Naive thymus-derived CD8-positive, alpha-beta T cell (primary cell): ENCODE data around the gene SLC44A3. TPM values are rescaled to one million over a fixed set of nuclear protein-coding genes. Genes with fewer than 3 reads are reported as not detected.

ENCODE experiments used
- ATAC-seq, 2 donors: fragments of 150-1000 bp; cut with Tn5 transposase in 1 of 2; sonication (Bioruptor Pico), chemical (Tn5 transposase) in 1 of 2; 1 replicate in 1 of 2; 2 replicates in 1 of 2; pipeline ENCODE4 v1.10.0; 2021; ENCODE audit warnings: mild to moderate bottlenecking in 2 of 2, moderate library complexity in 2 of 2
- POLR2A ChIA-PET: fragments of 350-600 bp; sonication (Branson Sonifier 250); formaldehyde crosslinking; loops from one replicate; lab custom pipeline; 2021; ENCODE audit warnings: antibody characterized with exemption; lab: Charles Lee
- DNase-seq, 10 donors: peaks; one replicate each; pipeline versions ENCODE4 v3.0.0 to v3.0.0-alpha.2; 2020 to 2022
- H3K27ac Mint-ChIP-seq, 10 donors: one replicate each; pipeline ENCODE4 v1.8.0; 2020 to 2022; ENCODE audit warnings: mild to moderate bottlenecking in 10 of 10, mixed read lengths in 10 of 10, moderate library complexity in 4 of 10, inconsistent platforms in 1 of 10
- H3K27me3 Mint-ChIP-seq, 5 donors: one replicate each; pipeline ENCODE4 v1.8.0; 2021 to 2022; ENCODE audit warnings: mixed read lengths in 5 of 5
- H3K36me3 Mint-ChIP-seq, 3 donors: one replicate each; pipeline ENCODE4 v1.8.0; 2020 to 2022; ENCODE audit warnings: mixed read lengths in 3 of 3, mild to moderate bottlenecking in 2 of 3, inconsistent platforms in 1 of 3
- H3K4me1 Mint-ChIP-seq, 4 donors: one replicate each; pipeline ENCODE4 v1.8.0; 2021 to 2022; ENCODE audit warnings: mixed read lengths in 4 of 4
- H3K4me3 Mint-ChIP-seq, 10 donors: one replicate each; pipeline ENCODE4 v1.8.0; 2020 to 2022; ENCODE audit warnings: mild to moderate bottlenecking in 10 of 10, mixed read lengths in 10 of 10, moderate library complexity in 6 of 10, inconsistent platforms in 1 of 10
- H3K9me3 Mint-ChIP-seq, 9 donors: one replicate each; pipeline ENCODE4 v1.8.0; 2020 to 2022; ENCODE audit warnings: mixed read lengths in 9 of 9, mild to moderate bottlenecking in 3 of 9, inconsistent platforms in 1 of 9, moderate library complexity in 1 of 9
- polyA plus RNA-seq, 3 donors: library from polyadenylated mRNA; unstranded; fragments of 300-500 nt; fragmentation: Illumina TruSeq; gene quantifications; one replicate each; pipeline ENCODE4 v1.2.3, GENCODE V29; 2021
- total RNA-seq, 8 experiments: library from RNA in 2 of 8; stranded (reverse) in 2 of 8; gene quantifications; one replicate each; pipeline ENCODE4 v1.2.3 and lab custom pipeline; 2021 to 2026

SLC44A3 gene
- total and polyA plus RNA-seq, 5 experiments from 2014 or later: not detected

GRCh38 chr1:94854458-94855306 is 34.5 kb downstream of the SLC44A3 start:
- Mint-ChIP-seq H3K4me3 (no peak overlapping the region), H3K27me3 (peaks cover 0 to 7% (median 5%) of the 10 kb centered on the region in 5 donors), H3K9me3 (no peaks in the 10 kb centered on the region), H3K27ac (no peak overlapping the region), H3K4me1 (no peaks in the 10 kb centered on the region), H3K36me3 (no peaks in the 10 kb centered on the region)
- POLR2A ChIA-PET: interaction anchor here (0.5 to 2.1 kb wide), 8 partner anchors 71 to 379 kb away, joined by 3 to 17 read pairs (median 4); partner anchors contain the start of genes ALG14, CNN3 and RWDD3
- peak; percentile 95 to 98 for ATAC-seq
- DNase-seq: peak; percentile 52 to 90 (median 74)

GRCh38 chr1:94855307-94855700 is 35.1 kb downstream of the SLC44A3 start:
- Mint-ChIP-seq H3K9me3 (no peaks in the 10 kb centered on the region), H3K36me3 (no peaks in the 10 kb centered on the region), H3K27ac (no peak overlapping the region), H3K4me1 (no peaks in the 10 kb centered on the region), H3K4me3 (no peak overlapping the region), H3K27me3 (peaks cover 0 to 7% (median 5%) of the 10 kb centered on the region in 5 donors)
- ATAC-seq: no peak
- DNase-seq: no peak
- POLR2A ChIA-PET: interaction anchor here (0.7 to 2.1 kb wide), 3 partner anchors 186 to 378 kb away, joined by 3 to 17 read pairs (median 12); partner anchors contain the start of gene RWDD3

DNA sequence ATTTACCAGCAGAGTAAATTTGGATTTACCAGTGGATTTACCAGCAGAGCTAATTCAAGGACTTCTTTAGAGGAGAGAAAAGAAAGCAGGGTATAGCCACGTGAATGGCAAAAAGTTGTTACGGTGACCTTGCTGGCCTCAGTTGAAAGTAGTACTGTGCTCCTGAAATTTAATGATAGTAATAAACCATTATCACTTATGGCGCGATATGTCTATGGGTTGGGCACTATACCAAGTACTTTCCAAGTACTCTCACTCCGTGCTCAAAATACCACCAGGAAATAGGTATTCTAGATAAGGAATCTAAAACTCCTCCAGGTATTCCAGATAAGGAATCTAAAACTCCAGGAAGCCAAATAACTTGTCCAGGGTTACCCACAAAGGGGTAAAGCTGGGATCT is 35.8 kb downstream of the SLC44A3 start:
- Mint-ChIP-seq H3K4me3 (no peak overlapping the region), H3K4me1 (no peaks in the 10 kb centered on the region), H3K9me3 (no peaks in the 10 kb centered on the region), H3K27ac (no peak overlapping the region), H3K27me3 (peaks cover 0 to 7% (median 5%) of the 10 kb centered on the region in 5 donors), H3K36me3 (no peaks in the 10 kb centered on the region)
- DNase-seq (no peak), ATAC-seq (no peak)
- POLR2A ChIA-PET: no interaction called here

DNA sequence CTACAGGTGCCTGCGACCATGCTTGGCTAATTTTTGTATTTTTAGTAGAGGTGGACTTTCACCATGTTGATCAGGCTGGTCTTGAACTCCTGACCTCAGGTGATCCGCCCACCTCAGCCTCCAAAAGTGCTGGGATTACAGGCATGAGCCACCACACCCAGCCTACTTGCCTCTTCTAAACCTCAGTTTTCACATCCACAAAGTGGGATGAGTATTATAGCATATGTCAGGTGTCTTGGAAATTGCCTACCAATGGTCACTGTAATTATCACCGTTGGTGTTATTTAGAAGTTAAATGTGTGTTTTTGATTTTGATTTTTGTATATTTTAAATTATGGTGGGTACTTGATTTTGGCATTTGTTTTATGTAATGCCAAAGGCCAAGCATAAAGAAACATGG is 36.7 kb downstream of the SLC44A3 start:
- Mint-ChIP-seq H3K9me3 (no peaks in the 10 kb centered on the region), H3K27me3 (peaks cover 0 to 7% (median 5%) of the 10 kb centered on the region in 5 donors), H3K27ac (peak overlapping the region in 1 of 10 donors; percentile 16), H3K4me1 (no peaks in the 10 kb centered on the region), H3K4me3 (peak overlapping the region in 1 of 10 donors; percentile 26), H3K36me3 (no peaks in the 10 kb centered on the region)
- POLR2A ChIA-PET: no interaction called here
- DNase-seq (no peak), ATAC-seq (no peak)

DNA sequence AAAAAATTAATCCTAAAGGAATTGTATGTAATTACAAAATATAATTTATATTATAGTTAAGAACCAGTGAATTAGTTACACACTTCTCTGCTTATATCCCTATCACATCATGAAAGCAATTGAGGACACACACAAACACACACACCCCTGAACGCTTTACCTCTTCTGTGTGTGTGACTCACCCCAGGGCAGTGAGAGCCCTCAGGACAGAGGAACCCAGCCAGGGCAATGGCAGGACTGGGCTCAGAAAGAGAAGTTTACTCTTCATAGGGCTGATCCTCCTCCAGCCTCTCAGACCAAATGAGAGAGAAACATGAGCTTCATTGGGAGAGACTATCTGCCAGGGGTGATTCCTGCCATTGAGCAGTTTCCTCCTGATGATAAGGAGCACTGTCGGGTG is 38.1 kb downstream of the SLC44A3 start:
- POLR2A ChIA-PET: interaction anchor here (0.7 kb wide), 1 partner anchor 215 kb away, joined by 5 read pairs; the partner anchor contains the start of gene ALG14
- ATAC-seq (no peak), DNase-seq (no peak)
- peaks cover 0 to 7% (median 5%) of the 10 kb centered on the region in 5 donors for H3K27me3 Mint-ChIP-seq
- no peaks in the 10 kb centered on the region for H3K4me1 Mint-ChIP-seq
- no peaks in the 10 kb centered on the region for H3K9me3 Mint-ChIP-seq
- H3K27ac Mint-ChIP-seq: peak overlapping the region in 1 of 10 donors; percentile 4
- H3K4me3 Mint-ChIP-seq: no peak overlapping the region
- H3K36me3 Mint-ChIP-seq: no peaks in the 10 kb centered on the region

GRCh38 chr1:94859174-94859573 is 39.0 kb downstream of the SLC44A3 start:
- ATAC-seq (no peak), DNase-seq (no peak)
- H3K27ac Mint-ChIP-seq: no peak overlapping the region
- H3K9me3 Mint-ChIP-seq: no peaks in the 10 kb centered on the region
- H3K27me3 Mint-ChIP-seq: peaks cover 0 to 7% (median 5%) of the 10 kb centered on the region in 5 donors
- H3K4me3 Mint-ChIP-seq: no peak overlapping the region
- H3K4me1 Mint-ChIP-seq: no peaks in the 10 kb centered on the region
- no peaks in the 10 kb centered on the region for H3K36me3 Mint-ChIP-seq
- POLR2A ChIA-PET: no interaction called here

DNA sequence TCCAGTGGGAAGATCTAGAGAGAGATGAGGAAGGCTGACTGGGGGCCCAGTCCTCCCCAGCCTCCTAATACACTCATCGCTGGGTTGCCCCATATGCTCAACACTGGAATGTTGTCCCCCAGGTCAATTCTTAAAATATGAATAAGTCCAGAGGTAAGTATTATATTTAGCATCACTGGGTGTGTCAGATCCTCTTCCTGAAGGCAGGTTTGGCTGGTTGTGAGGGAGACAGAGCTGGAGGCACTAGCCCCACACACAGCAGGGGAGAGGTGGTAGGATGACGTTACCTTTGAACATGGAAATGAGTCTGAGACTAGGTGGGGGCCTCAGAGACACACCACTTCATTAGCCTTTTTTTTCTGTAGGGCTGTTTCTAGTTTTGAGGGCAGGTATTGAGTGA is 42.6 kb downstream of the SLC44A3 start:
- Mint-ChIP-seq H3K27ac (no peak overlapping the region), H3K4me1 (no peaks in the 10 kb centered on the region), H3K9me3 (no peaks in the 10 kb centered on the region), H3K4me3 (no peak overlapping the region), H3K36me3 (no peaks in the 10 kb centered on the region), H3K27me3 (peaks cover 0 to 7% (median 5%) of the 10 kb centered on the region in 5 donors)
- DNase-seq (no peak), ATAC-seq (no peak)
- POLR2A ChIA-PET: no interaction called here

- Mint-ChIP-seq H3K27me3 (peaks cover 0 to 5% (median 3%) of the 10 kb centered on the region in 5 donors), H3K9me3 (no peaks in the 10 kb centered on the region), H3K27ac (no peak overlapping the region), H3K36me3 (no peaks in the 10 kb centered on the region), H3K4me3 (no peak overlapping the region), H3K4me1 (no peaks in the 10 kb centered on the region)
- ATAC-seq (no peak), DNase-seq (no peak)
- POLR2A ChIA-PET: no interaction called here
Observed at GRCh38 chr1:94863297-94863911, 43.2 kb downstream of the SLC44A3 start.

DNA sequence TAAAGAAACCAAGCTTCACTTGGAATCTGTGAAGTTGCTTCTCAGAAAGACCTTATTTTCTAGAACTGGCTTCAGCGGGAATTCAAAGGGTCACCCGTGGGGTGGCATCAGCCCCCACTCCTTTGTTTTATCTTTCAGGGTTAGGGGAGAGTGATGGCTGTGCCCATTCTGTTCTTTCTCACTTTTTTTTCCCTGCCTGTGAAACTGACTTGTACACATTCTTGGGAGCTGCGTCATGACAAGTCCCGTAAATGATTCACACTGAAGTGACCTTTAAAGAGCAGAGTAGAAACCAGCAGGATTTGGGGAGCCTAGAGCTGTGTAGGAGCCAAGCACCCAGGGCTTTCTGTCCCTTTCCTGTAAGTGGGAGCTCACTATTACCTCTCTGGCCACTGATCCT is 43.8 kb downstream of the SLC44A3 start:
- Mint-ChIP-seq H3K27me3 (peaks cover 0 to 4% (median 2%) of the 10 kb centered on the region in 5 donors), H3K27ac (no peak overlapping the region), H3K36me3 (no peaks in the 10 kb centered on the region), H3K4me3 (no peak overlapping the region), H3K9me3 (no peaks in the 10 kb centered on the region), H3K4me1 (no peaks in the 10 kb centered on the region)
- POLR2A ChIA-PET: no interaction called here
- no peak for ATAC-seq
- DNase-seq: no peak

- ATAC-seq: no peak
- no peak overlapping the region for H3K27ac Mint-ChIP-seq
- no peak overlapping the region for H3K4me3 Mint-ChIP-seq
- DNase-seq: no peak
- no peaks in the 10 kb centered on the region for H3K4me1 Mint-ChIP-seq
- peaks cover 0 to 3% (median 0%) of the 10 kb centered on the region in 5 donors for H3K27me3 Mint-ChIP-seq
- no peaks in the 10 kb centered on the region for H3K9me3 Mint-ChIP-seq
- POLR2A ChIA-PET: no interaction called here
- H3K36me3 Mint-ChIP-seq: no peaks in the 10 kb centered on the region
Observed at GRCh38 chr1:94864821-94865220, 44.7 kb downstream of the SLC44A3 start.

GRCh38 chr1:94865360-94865759 is 45.2 kb downstream of the SLC44A3 start:
- DNase-seq (no peak), ATAC-seq (no peak)
- H3K4me1 Mint-ChIP-seq: no peaks in the 10 kb centered on the region
- H3K27ac Mint-ChIP-seq: no peak overlapping the region
- POLR2A ChIA-PET: no interaction called here
- no peaks in the 10 kb centered on the region for H3K9me3 Mint-ChIP-seq
- H3K27me3 Mint-ChIP-seq: peaks cover 0 to 3% (median 0%) of the 10 kb centered on the region in 5 donors
- H3K36me3 Mint-ChIP-seq: no peaks in the 10 kb centered on the region
- H3K4me3 Mint-ChIP-seq: no peak overlapping the region

- Mint-ChIP-seq H3K27me3 (peaks cover 0 to 3% (median 0%) of the 10 kb centered on the region in 5 donors), H3K27ac (no peak overlapping the region), H3K36me3 (no peaks in the 10 kb centered on the region), H3K4me1 (no peaks in the 10 kb centered on the region), H3K4me3 (no peak overlapping the region), H3K9me3 (no peaks in the 10 kb centered on the region)
- DNase-seq (no peak), ATAC-seq (no peak)
- POLR2A ChIA-PET: no interaction called here
Observed at GRCh38 chr1:94866164-94866807, 46.1 kb downstream of the SLC44A3 start.

DNA sequence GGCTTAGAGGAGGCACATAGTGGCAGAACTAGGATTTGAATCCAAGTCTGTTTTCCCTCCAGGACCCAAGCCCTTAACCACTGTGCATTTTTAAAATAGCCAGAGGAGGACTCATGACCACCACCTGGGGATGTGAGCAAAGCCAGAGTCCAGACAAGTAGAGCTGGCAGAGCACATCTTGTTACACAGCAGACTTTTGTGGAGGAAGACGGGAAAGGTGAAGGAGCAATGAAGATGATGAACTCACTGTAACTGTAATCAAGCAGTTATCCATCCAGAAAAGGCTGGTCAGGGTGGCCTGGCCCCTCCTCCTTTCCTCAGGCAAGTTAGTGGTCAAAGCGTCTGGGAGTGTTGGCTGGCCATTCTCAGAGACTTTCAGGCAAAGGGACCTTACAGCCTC is 50.9 kb downstream of the SLC44A3 start:
- DNase-seq: no peak
- Mint-ChIP-seq H3K36me3 (no peaks in the 10 kb centered on the region), H3K9me3 (no peaks in the 10 kb centered on the region), H3K27me3 (peaks cover 0 to 8% (median 0%) of the 10 kb centered on the region in 5 donors), H3K27ac (no peak overlapping the region), H3K4me3 (no peak overlapping the region), H3K4me1 (peaks cover 0 to 8% (median 6%) of the 10 kb centered on the region in 4 donors)
- no peak for ATAC-seq
- POLR2A ChIA-PET: no interaction called here
